Superior temporal gyrus (tissue), 1 donor: ENCODE data around the gene GSTO1.
"Not testable (repeated sequence)": the region's sequence is repeated elsewhere in the genome, so short reads cannot be mapped to it uniquely, and the experiment has no call there.

Experiments
- DNase-seq: peaks from one replicate; pipeline ENCODE4 v3.0.0-alpha.2; 2016; ENCODE audit errors: extremely low spot score

Gene GSTO1

DNA sequence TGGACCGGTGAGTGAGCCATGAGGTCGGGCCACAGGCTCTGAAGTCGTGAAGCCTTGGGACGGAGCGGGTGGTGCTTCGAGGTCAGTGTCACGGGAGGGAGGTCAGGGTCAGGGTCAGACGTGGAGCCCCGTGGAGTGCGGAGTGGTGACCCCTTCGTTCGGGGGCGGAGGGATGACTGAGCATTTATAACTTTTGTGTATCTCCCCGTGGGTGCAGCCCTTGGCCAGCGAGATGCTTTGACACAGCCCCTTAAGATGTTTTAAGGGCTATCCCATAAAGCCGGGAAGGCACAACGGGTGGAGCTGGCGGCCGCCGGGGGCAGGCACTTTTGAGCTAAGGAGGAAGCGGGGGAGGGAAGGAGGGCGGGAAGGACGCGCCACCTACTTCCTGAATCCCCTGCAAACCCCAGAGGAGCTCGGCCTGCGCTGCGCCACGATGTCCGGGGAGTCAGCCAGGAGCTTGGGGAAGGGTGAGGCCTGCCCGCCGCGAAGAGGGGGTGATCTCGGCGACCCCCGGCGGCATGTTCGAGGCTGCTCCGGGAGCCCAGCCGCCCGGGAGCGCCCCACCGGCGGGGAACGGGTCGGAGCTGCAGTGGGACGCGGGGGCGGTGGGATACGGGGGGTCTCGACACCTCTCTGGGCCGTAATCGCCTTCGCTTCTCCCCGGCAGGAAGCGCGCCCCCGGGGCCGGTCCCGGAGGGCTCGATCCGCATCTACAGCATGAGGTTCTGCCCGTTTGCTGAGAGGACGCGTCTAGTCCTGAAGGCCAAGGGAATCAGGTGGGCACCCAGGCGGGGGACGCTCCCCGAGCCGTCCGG is at the start of gene GSTO1:
Gene GSTO1, plus strand, starts transcription at position 400 of the 818 bp plus-strand sequence. Its CDS starts 37 bp downstream, at position 437.
- DNase-seq: peak; percentile 48

DNA sequence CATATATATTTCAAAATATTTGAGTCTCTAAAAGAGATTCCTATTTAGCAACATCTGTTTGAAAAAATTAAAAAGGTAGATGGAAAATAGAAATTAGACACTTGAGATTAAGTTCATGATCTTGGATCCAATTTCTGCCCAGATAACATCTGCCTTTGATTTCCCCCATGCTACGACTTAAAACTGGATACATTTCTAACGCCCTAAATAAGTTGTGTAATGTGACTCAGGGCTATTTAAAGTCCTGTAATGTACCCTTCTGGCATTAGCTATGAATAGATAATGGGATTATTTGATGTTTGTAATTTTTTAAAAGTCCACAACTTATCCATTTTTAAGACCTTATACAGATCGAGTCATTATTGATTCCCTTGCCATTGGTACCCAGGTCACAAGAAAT is 46.0 kb upstream of the GSTO1 start:
- no peak for DNase-seq

DNA sequence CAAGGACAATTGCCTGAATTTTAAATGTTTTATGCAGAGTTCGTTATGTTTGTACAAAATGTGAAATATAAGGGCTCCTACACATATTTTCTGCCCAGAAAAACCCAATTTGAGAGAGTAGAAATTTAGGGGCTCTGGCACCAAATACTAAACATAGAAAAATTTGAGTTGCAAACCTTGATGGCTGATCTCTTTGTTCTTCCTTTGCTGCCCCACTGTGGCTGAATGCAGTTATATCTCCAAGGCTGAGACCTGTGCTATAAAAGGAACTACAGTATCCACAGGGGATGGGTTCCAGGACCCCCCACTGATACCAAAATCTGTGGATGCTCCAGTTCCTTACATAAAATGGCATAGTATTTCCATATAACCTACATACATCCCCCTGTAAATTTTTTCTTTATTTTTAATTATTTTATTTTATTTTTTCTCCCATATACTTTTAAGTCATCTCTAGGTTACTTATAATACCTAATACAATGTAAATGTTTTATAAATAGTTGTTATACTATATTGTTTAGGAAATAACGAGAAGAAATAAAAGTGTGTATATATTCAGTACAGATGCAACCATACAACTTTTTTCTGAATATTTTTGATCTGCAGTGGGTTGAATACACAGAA is 45.0 kb upstream of the GSTO1 start:
- DNase-seq: peak; percentile 91

DNA sequence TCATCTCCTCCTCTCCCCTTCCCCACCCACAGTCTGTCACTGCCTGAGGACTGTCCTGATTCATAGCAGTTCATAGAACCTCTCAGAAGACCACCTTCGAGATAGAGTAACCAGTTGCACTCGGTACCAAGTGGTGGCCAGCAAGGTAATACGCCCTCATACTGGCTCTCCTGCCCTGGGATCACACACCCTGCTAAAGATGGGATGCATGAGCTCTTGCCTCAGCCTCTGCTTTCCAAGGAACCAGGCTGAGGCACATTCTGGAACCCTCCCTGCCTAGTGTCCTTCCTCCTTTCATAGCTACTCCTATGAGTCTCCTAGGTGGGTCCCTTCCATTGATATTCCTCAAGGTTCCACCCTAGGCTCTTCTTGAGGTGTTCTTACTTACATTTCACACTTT is 38.1 kb upstream of the GSTO1 start:
- no peak for DNase-seq

DNA sequence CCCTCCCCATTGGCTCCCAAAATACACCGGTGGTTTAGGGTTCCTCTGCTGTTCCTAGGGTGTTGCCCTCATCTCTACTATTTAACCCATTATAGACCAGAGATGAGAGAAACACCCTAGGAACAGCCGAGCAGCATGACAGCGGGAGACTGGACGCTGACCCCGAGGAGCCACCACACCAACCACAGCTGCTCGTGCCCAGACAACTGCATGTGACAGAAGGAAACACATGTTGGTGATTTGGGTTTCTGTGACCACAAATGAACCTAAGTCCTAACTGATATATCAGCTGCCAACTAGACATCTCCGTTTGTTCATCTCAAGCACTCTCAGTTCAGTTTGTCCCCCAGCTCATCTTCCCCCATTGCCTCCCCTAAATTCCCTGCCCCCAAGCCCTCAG is 35.9 kb upstream of the GSTO1 start:
- no peak for DNase-seq

DNA sequence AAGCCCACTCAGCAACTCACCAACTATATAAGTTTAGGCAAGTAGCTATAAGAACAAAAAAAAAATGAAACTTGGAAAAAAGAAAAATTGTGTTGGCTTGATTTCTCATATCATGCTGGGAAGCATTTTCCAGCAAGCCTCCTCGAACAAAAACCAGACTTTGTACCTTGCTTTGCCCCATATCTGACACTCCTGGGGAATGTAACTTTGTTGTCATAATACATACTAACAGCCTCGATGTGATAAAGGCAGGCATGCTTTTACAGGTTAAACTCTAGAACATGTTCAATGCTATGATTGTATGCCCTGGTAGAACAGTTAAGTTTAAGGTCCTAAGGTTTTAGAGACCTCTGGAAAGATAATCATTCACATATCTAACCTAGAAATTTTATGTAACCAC is 34.2 kb upstream of the GSTO1 start:
- no peak for DNase-seq

DNA sequence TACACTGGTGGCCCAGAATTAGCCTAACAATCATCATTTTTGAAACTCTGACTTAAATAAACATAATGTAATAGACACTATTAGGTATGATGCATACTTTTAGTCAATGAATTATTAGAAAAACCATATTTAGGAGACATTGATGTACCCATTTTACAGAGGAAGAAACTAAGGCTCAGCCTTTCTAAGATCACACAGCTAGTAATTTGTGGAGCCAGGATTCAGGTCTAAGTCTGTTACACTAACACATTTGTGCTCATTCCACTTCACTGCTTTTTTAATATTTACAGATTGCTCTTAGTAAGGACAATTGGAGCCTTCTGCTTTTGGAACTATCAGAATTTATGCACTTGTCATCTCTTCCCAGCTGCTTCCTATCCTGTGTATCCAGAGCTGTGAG is 31.4 kb upstream of the GSTO1 start:
- no peak for DNase-seq

DNA sequence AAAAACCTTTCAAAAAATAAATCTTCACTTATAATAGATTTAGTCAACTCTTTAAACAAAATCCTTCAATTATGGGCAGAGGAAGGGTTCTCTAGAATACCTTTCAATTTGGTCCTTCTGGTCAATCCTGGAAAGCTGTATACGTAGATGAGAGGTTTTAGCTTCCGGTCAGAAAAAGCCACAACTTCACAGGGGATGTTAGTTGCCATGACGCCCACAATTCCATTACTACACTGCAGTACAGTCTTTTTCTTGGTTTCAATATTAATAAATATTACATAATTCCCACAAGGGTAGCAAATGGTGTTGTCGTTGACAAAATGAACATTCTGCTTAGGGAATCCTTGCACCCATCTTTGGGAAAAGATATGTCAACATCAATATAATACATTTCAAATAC is 24.2 kb upstream of the GSTO1 start:
- no peak for DNase-seq

DNA sequence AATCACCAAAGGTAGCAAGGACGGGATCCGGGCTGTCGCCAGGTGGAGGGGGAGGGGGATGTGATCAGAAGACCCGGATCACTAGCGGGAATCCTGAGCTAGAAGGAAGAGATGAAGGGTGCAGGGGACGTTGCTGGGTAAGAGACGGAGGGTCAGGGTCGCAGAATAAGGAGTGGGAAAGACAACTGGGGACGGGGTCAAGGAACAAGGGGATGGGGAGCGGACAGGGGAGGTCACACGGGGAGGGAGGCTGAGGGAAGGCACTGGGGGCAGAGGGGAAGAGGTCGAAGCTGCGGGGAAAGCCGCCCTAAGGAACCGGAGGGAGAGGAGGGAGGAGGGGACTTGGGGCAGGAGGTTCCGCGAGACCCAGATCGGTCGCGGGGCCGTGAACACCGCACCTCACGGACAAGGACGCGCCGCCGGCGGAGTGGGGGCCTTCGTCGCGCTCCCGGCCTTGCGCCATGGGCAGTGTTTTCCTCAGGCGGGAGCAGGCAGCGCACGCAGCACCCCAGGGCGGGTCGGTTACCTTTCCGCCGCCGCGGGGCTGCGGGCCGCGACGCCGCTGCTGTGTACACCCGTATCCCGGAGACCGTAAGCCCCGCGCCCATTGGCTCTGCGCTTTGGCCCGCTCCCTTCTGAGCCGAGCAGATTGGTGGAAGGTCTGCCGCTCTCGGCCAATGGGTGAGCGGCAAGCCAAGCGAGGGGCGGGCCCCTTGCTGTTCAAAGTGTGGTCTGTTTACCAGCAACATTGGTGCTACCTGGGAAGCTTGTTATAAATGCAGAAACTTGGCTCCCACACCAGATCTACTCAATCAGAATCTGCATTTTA is 22.7 kb upstream of the GSTO1 start, which contains the start of gene CFAP43:
Gene CFAP43, minus strand, starts transcription at position 581 of the 829 bp plus-strand sequence. Its CDS starts 118 bp downstream, at position 463.
- peak; percentile 98 for DNase-seq

DNA sequence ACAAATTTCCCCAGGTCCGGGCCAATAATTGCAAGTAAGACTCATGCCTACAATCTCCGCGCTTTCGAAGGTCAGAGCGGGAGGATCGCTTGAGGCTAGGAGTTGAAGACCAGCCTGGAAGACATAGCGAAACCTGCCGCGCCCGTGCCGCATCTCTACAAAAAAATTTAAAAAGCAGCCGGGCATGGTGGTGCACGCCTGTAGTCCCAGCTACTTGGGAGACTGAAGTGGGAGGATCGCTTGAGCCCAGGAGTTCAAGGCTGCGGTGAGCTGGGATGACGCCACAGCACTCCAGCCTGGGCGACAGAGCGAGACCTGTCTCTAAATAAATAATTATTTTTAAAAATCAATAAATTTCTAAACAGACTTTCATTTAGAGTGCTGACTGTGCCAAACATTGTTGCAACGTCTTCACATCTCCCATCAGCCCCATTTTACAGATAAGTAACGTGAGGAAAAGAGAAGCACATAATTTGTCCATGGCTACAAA is 22.0 kb upstream of the GSTO1 start:
- DNase-seq: no peak

DNA sequence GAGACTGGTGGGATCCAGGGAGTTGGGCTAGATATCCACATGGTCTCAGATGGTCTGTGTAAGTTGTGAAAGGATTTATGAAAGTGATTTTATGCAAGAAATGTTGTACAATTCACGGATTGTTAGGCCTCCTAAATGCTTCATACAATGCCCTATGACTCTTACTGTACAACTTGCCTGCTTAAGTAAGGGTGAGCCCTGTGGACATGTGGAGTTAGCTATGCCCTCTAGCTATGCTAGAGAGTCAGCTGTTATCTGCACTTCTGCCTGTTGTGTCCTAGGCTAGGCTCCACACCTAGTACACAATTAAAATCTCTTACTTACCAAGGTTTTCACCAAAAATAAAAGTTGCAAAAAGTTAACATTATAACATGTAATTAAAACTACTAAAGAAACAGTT is 20.9 kb upstream of the GSTO1 start:
- DNase-seq: no peak

DNA sequence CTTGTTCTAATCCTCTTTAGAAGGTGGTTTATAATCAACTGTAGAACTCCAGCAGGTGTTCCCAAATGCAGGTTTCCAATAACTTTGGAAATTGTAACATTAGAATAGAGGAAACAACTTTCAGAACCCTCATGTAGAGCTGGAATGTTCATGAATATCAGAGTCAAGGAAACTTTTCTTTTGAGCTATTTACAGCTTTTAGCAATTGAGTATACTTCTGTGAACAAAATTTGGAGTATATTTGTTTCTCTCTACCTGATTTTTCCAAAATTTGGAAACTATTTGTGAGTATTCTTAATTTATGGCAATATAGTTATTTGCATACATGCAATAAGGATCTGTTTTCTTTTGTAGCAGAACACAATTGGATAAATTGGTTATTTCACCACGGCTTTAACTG is 19.8 kb upstream of the GSTO1 start:
- DNase-seq: no peak

DNA sequence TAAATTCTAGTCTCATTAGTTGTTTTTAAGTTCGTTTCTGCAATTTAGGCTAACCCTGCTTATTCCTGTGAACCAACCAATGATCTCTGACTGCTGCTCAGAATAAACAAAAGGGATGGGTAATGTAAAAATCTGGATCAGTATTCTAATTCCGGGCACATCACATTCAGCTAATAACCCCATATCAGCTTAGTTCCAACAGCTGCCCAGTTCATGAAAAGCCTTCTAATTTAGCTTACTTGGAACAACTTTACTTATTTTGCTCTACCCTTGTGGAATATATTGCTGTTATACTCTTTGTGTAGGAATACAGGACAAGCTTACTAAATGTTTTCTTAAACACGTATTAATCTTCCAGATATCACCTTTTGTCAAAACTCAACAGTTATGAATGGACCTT is 18.9 kb upstream of the GSTO1 start:
- no peak for DNase-seq

DNA sequence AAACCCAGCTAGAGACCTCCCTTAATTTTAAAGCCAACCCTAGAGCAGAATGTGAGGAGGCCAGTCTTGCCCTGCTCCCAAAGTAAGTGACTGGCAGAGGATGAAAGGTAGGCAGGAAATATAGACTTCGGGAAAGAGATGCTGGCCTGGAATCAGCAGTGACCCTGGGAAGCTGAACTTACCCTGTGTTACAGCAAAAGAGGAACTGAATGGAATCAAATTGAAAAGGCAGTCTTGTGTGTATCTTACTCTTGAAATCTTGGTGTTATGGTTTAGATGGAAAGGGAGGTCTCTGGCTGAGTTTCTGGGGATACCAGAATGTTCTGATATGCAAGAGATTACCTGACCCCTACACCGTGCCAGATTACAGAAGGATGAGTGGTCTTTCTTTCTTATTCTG is 14.6 kb upstream of the GSTO1 start:
- DNase-seq: no peak

DNA sequence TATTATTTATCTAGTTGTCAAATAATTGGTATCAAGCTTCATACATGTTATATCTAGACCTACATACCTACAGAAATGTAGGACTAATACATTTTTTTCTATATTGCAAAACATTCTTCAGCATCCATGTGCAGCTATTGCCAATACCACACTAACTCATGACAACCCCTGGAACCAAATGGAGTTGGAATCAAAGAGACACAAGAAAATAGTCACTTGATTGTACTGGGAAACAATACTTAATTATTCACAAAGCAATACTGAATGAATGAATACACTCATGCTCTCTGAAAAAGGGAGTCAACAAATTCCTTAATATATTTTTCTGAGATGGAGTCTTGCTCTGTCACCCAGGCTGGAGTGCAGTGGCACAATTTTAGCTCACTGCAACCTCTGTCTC is 12.1 kb upstream of the GSTO1 start:
- DNase-seq: peak; percentile 85

DNA sequence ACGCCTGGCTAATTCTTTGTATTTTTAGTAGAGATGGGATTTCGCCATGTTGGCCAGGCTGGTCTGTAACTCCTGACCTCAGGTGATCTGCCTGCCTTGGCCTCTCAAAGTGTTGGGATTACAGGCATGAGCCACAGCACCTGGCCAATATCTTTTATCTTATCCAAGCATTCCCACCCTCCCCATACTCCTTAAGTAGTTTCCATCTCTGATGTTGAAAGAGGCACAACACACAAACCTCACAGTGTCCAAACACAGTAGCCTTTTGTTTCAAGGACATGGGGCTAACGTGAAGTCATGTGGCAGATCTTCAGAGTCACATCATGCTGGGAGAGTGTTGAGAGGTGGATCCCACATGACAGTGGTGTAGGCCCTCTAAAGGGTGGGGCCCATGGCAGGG is 11.7 kb upstream of the GSTO1 start:
- DNase-seq: peak; percentile 78

DNA sequence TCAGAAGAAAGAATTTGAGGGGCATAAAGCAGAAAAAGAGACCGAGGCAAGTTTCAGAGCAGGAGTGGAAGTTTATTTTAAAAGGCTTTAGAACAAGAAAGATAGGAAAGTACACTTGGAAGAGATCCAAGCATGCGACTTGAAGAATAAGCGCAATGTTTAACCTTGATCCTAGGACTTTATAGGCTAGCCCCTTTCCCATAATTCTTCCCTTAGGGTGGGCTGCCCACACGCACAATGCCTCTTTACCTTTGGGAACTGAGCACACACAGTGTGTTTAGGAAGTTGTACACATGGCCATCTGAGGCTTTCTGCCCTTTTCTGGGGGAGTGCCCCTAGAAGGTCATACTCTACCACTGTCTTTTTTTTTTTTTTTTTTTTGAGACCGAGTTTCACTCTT is 11.2 kb upstream of the GSTO1 start:
- DNase-seq: no peak

DNA sequence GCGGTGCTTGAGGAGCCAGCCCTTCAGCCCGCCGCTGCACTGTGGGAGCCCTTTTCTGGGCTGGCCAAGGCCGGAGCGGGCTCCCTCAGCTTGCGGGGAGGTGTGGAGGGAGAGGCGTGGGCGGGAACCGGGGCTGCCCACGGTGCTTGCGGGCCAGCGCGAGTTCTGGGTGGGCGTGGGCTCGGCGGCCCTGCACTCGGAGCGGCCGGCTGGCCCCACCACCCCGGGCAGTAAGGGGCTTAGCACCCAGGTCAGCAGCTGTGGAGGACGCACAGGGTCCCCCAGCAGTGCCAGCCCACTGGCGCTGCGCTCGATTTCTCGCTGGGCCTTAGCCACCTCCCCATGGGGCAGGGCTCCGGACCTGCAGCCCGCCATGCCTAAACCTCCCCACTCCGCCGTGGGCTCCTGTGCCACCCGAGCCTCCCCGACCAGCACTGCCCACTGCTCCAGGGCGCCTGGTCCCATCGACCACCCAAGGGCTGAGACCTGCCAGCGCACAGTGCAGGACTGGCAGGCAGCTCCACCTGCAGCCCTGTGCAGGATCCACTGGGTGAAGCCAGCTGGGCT is 9.5 kb upstream of the GSTO1 start:
- no peak for DNase-seq

DNA sequence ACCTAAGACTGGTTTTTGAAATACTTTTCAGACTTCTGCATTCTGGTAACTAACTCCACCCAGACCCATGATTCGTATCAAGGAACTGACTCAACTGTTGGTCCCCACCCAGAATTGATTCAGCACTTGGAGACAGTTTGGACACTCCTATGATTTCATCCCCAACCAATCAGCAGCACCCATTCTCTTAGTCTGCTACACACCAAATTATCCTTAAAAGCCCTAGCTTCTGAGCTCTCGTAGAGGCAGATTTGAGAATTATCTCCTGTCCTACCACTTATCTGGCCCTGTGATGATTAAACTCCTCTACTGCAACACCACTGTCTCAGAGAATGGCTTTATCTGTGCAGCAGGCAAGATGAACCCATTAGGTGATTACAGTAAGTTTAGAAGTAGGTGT is 7.7 kb upstream of the GSTO1 start:
- no peak for DNase-seq

DNA sequence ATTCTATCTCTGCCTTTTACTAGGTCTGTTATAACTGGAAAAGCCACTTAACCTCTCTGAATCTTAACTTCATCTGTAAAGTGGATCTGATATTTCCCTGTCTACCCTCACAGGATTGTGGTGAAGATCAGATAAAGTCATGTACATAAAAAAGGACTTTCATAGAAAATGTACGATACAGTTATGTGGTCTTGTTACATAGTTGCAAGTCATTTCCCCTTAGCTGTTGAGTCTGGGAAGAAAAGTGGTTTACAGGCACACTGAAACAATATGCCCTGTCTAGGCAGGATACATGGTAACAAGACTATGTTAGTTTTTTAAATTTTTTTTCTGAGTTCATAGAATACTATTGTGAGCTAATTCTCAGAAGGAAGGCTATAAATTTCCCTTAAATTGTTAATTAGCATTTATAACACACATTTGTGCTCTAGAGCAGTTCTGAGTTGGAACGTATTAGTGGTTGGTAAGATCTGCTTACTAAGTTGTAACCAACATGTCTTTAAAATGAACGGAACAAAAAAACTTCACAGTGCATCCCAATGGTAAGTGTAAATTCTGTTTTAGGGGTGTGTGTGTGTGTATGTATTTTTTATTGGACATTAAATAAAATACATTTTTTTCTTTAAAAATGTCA is 7.1 kb upstream of the GSTO1 start:
- no peak for DNase-seq

DNA sequence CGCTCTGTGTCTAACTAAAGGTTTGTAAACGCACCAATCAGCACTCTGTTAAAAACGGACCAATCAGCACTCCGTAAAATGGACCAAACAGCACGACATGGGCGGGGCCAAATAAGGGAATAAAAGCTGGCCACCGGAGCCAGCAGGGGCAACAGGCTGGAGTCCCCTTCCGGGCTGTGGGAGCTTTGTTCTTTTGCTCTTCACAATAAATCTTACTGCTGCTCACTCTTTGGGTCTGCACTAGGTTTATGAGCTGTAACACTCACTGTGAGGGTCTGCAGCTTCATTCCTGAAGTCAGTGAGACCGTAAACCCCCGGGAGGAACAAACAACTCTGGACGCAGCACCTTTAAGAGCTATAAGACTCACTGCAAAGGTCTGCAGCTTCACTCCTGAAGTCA is 5.8 kb upstream of the GSTO1 start:
- DNase-seq: not testable (repeated sequence)

DNA sequence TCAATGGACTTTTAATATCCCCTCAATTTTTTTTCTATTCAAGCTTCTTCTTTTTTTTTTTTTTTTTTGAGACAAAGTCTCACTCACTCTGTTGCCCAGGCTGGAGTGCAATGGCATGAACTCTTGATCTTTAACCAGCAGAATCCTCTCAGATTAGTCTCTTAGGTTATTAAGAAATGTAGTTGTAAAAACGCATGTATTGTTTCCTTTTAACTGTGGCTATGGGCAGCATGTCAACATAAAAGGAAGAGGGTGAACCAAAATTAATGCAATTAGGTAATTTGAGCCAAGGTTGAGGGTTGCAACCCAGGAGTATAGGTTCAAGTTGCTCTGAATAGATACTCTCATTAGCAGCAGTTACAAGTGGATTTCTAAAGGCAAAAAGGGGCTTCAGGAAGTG is 4.3 kb upstream of the GSTO1 start:
- no peak for DNase-seq
